Activated naive CD8-positive, alpha-beta T cell treated with anti-CD3 and anti-CD28 coated beads, Interleukin-2, amount 50 U/mL, for 16 hours (primary cell): Measurements from ENCODE around the gene APBA2.

ENCODE experiments used
- DNase-seq: peaks from one replicate; pipeline ENCODE4 v3.0.0-alpha.2; 2020; ENCODE audit warnings: low read depth, low spot score

The APBA2 gene

DNA sequence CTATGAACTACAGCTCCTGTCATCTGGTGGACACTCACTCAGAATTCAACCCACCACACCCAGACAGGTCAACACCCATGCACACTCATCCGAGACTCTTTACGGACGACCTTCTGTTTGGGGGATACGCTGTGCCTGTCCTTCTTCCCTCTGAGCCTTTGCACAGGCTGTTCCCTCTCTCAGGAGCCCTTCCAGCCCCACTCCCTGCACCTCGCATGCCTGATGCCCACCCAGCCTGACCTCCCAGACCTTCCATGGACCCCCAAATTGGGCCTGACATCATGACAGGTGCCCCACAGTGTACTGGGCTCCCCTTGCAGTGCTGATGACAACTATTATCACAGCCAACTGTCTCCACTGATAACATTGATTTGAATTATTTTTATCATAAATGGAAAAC is 248.0 kb downstream of the APBA2 start:
- DNase-seq: no peak

DNA sequence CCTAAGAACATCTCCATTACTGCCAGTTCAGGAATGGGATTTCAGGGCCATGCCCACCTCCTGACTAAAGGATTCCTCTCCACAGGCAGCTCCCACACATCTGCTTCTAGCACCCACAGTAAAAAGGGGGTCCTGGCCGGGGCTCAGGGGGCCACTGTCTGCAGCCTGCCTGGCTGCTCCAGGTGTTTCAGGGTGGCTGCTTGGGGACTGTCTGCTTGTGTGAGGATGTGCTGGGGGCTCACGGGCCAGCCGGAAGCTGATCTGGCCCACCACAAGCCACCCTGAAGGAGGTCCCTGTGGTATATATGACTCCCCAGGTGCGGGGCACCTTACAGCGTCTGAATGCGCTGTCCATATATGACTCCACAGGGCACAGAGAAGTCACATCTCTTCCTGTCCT is 248.5 kb downstream of the APBA2 start:
- DNase-seq: no peak

DNA sequence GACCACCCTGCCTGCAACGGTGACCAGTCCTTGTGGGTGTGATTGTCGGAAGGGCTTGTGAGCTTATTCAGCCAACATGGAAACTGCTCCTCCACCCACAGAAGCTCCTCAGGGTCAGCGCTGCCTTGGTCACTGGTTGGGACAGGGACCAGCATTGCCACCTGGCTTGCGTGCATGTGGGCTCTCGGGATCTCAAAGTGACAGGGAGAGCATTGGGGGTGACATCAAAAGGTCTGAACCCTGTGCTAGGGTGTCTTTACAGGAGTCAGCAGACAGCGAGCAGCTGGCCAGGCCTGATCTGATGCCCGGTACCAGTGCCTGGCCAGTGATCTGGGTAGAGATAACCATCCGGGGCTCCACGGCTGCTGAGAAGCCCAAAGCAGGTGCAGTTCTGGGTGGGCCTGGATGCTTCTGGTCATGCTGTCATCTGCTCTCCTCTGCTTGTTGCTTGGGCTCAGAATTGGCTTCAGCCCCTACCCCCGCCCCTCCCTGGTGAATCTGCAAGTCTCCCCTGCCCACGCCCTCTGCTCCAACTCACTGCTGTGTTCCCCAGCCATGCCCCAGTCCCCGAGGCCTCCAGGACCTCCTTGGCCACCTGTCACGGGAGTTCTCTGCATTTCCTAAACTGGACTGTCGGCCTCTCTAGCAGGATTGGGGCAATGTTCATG is 249.0 kb downstream of the APBA2 start:
- no peak for DNase-seq

DNA sequence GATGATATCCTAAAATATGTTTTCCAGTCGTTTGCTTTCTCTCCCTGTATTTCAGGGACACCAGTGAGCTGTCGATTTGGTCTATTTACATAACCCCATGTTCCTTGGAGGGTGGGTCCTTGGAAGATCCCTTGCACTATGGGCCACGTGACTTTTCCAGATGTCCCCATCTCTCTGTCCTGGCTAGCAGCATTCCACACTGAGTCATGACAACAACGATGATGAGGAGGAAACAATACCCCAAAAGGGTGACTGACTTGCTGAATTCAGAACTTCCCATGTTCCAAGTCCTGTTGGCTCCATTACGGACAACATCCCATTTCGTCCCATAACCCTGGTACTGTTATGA is 249.5 kb downstream of the APBA2 start:
- DNase-seq: no peak

DNA sequence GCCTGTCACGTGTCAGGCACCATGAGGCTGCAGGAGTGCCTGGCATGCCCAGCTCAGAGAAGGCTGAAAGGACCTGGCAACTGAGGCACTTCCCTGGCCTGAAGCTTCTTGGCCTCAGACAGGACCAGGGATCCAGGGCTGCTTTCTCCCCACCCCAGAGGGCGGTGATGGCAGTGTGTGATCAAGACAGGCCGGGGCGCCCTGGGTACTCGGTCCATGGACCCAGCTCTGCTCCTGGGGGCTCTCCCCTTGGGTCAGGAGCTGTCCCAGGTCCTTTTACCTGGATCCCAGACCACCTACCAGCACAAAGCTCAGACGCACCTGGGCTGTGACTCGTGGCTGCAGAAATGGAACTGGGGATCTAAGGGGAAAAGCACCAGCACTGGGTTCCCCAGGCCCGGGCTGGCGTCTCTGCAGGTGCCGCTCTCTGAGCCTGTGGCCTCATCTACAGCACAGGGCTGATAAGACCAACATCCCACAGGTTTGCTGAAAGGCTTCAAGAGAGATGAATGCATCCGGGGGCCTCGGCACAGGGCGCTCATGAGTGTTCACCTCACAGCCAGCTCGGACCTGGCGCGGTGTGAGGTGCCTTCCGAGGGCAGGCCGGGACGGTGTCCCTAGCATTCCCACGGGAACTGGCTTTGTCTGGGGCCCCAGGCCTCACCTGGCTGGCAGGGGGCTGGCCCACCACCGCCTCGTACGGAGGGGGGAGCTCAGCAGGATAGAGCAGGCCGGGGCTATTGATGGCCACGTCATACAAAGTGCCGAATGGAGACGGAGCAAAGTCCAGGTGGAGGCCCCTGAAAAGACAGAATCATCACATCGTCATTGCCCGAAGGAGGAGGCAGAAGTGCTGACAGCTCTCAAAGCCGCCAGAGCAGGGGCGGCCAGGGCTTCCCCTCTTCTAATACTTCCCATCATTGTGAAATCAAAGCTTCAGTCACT is 250.2 kb downstream of the APBA2 start:
- no peak for DNase-seq

DNA sequence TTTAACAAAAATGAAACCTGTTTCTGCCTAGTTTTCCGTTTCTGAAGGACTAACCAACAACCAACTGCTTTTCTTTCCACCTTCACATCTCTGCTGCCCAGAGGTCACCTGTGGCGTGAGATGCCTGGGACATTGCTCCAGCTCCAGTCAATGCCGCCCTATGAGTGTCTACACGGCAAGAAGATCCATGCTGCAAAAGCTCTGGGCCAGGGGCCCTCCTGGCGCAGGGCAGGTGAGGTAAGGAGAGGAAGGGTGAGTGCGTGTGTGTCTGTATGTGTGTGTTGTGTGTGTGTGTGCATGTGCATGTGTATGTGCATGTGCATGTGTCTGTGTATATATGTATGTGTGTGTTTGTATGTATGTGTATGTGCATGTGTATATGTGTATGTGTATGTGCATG is 252.5 kb downstream of the APBA2 start:
- DNase-seq: no peak

DNA sequence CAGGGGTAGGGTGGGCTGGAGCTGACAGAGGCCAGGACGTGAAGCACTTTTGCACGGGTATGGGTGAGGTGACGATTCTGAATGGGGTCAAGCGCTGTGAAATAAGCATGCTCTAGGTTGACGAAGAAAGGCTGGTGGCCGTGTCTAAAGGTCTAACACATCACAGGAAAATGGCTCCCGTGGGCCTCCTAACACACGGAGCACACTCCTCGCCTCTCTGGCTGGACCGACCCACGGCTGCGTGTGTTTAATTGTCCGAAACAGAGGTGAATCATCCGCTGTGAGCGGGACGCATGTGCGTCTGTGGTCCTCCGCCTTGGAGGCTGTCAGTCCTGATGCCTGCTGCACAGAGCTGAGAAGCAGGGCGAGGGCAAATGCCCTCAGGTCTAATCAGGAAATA is 253.3 kb downstream of the APBA2 start:
- DNase-seq: no peak

DNA sequence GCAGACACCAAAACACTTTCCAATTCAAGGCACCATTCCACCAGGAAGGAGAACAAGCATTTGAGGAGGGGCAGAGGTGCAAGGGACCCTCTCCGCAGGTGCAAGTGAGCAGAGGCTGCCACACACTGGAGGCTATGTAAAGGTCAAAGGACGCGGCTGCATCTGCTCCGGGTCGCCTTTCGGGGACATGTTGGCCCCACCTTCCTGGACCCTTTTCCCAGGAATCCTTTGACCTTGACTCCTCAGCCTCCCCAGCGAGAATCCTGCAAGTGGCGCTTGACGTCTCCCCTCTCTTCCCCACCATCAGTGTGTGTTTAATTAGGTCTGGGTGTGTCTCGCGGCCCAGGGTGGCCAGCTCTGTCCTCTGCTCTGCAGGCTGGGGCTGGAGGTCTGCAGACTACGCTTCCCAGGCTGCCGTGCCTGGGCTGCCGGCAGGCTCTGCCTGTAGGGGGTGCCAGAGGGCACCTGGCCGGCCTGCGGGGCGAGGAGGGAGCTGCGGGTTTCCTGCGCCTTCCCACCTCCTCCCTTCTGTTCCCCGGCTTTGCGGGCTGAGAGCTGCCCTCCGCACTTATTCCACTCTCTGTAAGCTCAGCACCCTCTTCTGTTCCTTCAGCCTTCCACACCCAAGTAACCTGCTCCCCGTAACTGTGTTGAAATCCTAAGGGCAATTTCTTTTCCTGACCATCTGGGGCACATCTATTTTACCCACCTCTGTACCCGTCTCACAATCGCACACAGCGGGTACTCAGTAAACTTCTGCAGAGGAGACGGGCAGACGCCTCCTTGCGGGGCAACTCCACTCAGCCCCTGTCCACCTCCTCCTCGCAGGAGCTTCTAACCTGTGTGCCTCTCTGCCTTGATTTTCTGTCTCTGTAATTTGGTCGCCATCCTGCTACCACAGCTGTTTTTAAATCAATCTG is 254.0 kb downstream of the APBA2 start:
- DNase-seq: peak; percentile 29

DNA sequence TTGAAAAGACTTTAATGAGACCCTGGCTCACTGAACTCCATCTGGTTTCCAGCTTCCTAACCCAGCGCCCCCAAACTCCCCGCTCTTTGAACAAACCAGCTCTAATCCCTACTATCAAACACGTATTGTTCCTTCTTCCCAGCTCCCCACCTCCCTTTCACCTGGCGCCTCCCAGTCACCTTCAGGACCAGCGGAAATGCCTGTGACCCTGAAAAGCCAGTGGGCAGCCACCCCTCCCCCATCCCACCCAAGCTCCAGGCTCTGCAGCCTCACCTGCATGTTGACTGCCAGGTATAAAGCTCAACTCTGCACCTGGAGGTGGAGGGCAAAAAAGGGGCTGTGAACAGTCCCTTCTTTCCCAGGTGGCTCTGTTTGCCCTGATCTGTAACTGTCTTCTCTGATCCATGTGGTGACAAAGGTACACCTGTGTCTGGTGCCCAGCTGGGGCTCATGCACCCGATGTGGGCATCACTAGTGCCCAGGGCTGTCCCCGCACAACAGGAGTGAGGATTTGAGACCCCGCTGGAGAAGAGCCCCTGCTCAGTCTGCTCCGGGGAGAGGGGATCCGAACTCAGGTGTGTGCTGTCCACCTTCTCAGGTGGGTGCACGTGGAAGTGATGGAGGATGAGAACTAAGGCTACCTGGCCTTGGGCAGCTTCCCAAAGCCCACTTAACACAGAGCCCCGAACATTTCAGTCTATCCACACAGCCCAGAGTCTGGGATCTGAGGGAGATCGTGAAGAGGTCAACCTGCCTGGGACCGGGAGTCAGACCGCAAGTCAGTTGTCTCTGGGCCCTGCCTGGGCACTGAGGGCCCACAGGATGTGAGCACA is 254.9 kb downstream of the APBA2 start:
- no peak for DNase-seq

DNA sequence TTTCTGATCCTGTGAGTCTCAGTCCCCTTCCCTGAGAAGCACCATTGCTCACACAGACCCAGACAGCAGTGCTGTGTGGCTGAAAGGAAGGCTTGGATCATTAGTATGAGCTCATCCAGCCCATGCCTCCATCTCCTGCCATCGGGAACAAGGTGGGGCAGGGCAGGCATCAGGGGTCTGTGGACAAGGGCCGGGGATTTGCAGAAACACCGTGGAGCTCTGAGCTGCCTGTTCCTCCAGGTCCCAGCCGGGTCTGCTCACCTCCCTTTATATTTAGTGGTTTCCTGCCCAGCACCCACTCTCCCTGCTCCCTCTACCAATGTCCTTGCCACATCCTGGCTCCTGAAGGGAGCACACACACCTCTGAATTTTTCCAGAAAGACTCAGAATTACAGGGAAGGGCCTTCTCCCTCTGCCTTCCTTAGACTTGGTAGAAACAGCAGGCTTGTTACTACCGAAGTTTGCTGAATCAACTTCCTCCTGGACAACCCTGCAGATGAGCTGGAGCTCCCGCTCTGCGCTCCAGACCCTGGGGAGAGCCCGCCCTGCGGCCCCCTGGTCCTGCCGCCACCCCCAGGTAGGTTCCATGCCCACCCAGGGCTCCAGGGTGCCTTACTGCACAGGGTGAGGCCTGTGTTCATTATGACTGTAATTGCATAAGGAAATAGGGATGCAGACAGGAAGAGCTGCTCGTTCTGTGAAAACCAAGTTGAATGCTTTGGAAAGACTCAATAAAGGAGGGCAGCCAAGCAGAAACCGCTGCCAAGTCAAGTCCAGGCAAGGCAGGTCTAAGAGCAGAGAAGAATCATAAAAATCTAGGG is 255.7 kb downstream of the APBA2 start:
- DNase-seq: no peak

DNA sequence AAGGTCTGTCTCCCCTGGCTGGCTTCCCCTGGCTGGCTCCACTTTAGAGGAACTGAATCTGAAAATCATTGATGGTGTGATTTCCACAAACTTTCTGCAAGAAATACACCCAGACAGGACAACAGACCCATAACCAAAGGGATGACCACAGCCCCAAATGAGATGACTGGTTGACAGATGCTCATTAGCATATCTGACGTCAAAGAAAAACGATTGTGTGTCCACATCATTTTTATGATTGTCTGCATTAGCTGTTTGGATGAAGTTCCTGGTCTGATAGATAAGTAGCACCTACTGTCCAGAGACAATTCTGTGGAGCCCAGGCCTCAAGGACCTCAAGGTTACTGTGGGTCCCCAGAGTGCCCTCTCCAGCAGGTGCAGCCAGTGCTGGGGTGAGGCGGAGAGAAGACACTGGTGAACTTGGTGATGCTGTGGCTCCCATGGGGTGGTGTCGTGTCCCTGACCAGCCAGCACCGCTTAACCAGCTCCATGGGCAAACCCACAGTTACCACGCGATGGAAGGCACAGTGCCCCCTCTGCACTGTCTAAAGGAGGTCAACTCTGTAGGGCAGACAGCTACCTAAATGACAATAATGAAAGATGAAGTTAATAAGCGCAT is 256.5 kb downstream of the APBA2 start:
- DNase-seq: no peak

DNA sequence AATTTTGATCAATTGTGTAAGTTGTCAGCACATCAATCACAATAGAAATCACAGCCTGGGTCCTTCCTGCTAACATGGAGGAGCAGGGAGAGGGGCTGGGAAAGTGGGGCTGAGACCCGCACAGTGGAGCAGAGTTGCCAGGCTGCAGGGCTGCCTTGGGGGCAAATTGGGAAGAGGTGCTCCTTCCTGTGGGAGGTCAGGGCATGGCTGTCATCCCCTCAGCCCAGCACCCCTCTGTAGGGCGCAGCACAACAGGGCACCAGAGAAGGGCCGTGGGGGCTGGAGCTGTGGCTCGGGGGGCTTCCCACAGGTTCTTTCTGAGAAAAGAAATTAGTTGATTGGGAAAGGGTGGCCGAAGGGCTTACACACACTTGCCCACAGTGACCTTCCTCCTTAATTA is 257.5 kb downstream of the APBA2 start:
- no peak for DNase-seq

DNA sequence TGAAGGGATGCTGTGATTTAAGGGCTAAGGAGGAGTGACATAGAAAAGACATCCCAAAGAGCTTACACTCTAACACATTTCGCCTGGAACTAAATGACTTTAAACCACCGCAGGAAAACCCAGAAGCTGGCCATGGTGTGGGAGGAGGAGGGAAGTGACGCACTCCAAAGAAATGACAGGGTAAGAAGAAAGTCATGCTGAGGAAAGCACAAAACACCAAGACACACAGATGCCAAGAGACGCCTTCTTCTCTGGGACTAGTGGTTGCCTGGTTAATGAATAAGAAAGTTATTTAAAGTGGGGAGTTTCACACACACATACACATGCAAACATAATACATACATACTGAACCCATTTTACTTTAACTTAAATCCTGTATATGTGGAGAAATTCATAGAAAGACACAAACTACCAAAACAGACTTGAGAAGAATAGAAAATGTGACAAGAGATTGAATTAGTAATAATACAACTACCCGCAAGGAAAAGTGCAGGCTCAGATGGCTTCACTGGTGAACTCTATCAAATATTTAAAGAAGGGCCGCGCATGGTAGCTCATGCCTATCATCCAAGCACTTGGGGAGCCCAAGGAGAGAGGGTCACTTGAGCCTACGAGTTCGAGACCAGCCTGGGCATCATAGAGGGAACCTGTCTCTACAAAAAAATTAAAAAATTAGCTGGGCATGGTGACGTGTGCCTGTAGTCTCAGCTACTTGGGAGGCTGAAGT is 258.3 kb downstream of the APBA2 start:
- no peak for DNase-seq

DNA sequence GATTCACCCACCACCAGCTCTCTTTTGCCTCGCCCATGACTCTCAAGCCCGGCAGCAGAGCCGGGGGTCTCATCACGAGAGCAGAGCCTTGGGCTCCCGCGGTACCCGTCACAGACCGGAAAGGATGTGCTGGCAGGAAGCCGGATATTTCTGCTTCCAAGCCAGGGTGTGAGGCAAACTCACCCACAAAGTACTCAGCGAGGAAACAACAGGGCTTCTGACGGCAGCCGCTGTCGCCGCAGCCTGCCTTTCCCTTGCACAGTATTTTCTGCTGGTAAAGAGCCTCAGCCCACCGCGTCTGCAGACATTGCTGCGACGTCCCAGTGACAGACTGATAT is 263.9 kb downstream of the APBA2 start:
- DNase-seq: no peak

DNA sequence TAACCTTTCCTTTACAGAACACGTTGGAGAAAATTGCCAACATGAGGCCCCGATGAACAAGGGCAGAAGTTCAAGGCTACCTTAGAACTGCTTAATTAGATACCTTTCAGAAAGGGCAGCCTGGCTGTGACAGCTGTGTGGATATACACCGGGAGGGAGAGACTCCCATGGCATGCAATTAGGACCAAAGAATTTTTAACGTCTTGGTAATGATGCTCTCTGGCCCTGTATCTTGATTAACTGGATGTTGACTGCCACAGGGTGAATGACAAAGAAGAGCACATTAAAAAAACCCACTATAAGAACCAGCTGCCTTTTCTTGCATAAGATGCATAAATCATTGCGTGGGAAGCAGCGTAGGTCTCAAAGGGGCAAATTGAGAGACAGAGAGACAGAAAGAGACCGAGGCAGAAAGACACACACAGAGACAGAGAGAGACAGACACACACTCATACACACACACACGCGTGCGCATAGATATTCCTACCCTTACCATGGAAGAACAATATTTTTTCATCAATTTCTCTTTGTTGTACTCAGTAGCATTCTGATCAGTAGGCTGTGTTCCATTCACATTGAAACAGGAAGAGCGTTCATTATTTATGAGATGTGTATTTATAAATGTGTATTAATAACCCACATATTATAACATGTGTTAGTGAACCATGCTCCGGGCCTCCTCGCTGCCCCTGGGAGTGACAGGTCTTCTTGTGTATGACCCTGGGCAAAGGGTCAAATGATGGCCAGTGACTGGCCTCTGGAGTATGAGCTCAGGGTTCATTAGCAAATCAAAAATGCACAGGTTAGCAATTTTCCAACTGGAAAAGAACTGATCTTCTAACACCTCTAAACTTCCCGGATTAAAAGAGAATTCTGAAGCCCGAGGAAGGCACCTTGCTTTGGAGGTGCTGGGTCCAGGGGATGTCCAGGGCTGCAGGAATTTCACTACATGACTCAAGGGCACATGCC is 265.0 kb downstream of the APBA2 start:
- DNase-seq: no peak

DNA sequence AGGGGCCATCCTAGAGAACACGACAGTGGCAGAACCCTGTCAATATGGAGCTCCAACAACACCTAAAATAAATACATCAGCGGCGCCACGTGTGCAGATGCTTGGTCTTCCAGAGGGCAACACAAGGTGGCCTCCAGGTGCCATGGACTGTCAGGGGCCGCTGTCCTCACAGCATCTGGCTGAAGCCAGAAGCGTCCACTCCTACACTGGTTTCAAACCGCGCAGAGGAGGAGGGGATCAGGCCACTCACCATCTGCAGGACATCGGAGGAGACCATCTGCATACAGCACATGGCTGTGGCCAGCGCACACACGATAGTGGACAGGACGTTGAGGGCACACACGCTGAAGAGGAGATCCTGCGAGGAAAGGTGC is 265.7 kb downstream of the APBA2 start:
- DNase-seq: no peak

DNA sequence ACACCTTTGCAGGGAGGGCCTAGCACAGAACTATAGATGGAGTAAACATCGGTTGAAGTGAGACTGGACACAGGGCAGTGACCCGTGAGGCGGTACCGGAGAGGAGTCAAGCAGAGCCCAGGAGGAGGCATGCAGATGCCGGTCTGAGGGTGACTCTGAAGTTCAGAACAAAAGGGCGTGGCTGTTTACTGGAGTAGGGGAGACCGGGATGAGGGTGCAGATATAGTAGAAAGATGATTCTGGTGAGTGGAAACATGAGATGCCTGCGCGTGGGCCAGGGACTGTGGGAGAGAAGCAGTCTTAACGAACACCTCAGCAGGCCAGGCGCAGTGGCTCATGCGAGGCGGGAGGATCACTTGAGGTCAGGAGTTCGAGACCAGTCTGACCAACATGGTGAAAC is 270.7 kb downstream of the APBA2 start:
- DNase-seq: no peak

DNA sequence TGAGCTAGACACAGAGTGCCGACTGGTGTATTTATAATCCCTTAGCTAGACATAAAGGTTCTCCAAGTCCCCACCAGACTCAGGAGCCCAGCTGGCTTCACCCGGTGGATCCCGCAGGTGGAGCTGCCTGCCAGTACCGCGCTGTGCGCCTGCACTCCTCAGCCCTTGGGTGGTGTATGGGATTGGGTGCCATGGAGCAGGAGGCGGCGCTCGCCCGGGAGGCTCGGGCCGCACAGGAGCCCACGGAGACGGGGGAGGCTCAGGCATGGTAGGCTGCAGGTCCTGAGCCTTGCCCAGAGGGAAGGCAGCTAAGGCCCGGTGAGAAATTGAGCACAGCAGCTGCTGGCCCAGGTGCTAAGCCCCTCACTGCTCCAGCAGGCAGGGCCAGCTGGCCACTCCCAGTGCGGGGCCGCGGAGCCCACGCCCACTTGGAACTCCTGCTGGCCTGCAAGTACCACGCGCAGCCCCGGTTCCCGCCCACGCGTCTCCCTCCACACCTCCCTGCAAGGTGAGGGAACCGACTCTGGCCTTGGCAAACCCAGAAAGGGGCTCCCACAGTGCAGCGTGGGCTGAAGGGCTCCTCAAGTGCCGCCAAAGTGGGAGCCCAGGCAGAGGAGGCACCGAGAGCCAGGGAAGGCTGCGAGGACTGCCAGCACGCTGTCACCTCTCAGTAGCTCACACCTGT is 274.1 kb downstream of the APBA2 start:
- no peak for DNase-seq
